ENCODE data around the gene MOB3B. TPM values are rescaled to one million over a fixed set of nuclear protein-coding genes. Genes with fewer than 3 reads are reported as not detected.
"Not testable (repeated sequence)": the region's sequence is repeated elsewhere in the genome, so short reads cannot be mapped to it uniquely, and the experiment has no call there.

MOB3B gene
- total and polyA plus RNA-seq, 11 donors, result 0.42 to 2.8 (median 1.8) TPM

- H3K36me3 ChIP-seq, result no peaks in the 10 kb centered on the region
- no peak overlapping the region for H3K4me3 ChIP-seq
- ATAC-seq (no peak), DNase-seq (no peak)
- intact Hi-C loops (cut with DNase I), result no loop called here
- H3K27me3 ChIP-seq, result no peaks in the 10 kb centered on the region
- WGBS, 4 donors, result 72 to 82% (median 75%) methylated on average over 5 of the region's 5 CpGs
- no peak for TF ChIP-seq CTCF (IDR thresholded peaks at IDR 0.05)
- TF ChIP-seq POLR2A (IDR thresholded peaks at IDR 0.05), result no peak
- H3K4me1 ChIP-seq, result peaks cover 0 to 3% (median 0%) of the 10 kb centered on the region in 12 donors
- H3K9me3 ChIP-seq, result peaks cover 0 to 4% (median 0%) of the 10 kb centered on the region in 12 donors
- no peak overlapping the region for H3K27ac ChIP-seq
Observed at GRCh38 chr9:27505744-27506161, 23.9 kb downstream of the MOB3B start.

- H3K27me3 ChIP-seq, result no peaks in the 10 kb centered on the region
- no peak for TF ChIP-seq CTCF (IDR thresholded peaks at IDR 0.05)
- TF ChIP-seq POLR2A (IDR thresholded peaks at IDR 0.05), result no peak
- peaks cover 0 to 13% (median 0%) of the 10 kb centered on the region in 12 donors for H3K4me1 ChIP-seq
- no peak overlapping the region for H3K4me3 ChIP-seq
- H3K9me3 ChIP-seq, result peaks cover 0 to 4% (median 0%) of the 10 kb centered on the region in 12 donors
- no peaks in the 10 kb centered on the region for H3K36me3 ChIP-seq
- DNase-seq, result no peak
- intact Hi-C loops (cut with DNase I), result no loop called here
- H3K27ac ChIP-seq, result no peak overlapping the region
- ATAC-seq, result no peak
Observed at GRCh38 chr9:27504259-27504658, 25.4 kb downstream of the MOB3B start.

DNA sequence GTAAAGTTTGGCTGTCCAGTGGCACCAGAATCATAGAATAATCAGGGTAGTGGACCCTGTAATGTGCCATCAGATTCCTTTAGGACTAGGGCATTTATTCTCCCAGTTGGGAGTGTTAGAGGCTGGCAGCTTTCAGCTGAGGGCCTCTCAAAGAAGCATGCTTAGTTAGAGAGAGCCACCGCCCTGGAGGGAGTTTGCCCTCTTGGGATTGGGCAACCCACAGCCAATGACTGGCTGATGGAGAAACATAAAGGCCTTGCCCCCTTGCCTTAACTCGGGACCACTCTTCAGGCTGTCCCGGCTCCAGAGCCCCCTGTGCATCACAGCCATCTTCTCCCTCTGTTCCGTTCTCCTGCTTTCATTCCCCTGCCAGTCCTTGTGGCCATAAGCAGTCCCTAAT lies 26.0 kb downstream of the MOB3B start:
- Histone ChIP-seq H3K36me3 (no peaks in the 10 kb centered on the region), H3K9me3 (peaks cover 0 to 4% (median 0%) of the 10 kb centered on the region in 12 donors), H3K4me3 (no peak overlapping the region), H3K4me1 (peaks cover 0 to 20% (median 0%) of the 10 kb centered on the region in 12 donors), H3K27me3 (no peaks in the 10 kb centered on the region), H3K27ac (no peak overlapping the region)
- intact Hi-C loops (cut with DNase I), result no loop called here
- DNase-seq (no peak), ATAC-seq (no peak)
- TF ChIP-seq POLR2A (IDR thresholded peaks at IDR 0.05) (no peak), CTCF (IDR thresholded peaks at IDR 0.05) (no peak)
- 71 to 90% (median 83%) methylated on average over 4 of the region's 4 CpGs for WGBS, 4 donors

DNA sequence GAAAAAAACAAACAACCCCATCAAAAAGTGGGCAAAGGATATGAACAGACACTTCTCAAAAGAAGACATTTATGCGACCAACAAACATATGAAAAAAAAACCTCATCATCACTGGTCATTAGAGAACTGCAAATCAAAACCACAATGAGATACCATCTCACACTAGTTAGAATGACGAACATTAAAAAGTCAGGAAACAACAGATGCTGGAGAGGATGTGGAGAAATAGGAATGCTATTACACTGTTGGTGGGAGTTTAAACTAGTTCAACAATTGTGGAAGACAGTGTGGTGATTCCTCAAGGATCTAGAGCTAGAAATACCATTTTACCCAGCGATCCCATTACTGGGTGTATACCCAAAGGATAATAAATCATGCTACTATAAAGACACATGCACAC lies 28.7 kb downstream of the MOB3B start:
- H3K9me3 ChIP-seq; DNase-seq; H3K36me3 ChIP-seq; H3K27me3 ChIP-seq; intact Hi-C loops (cut with DNase I); H3K27ac ChIP-seq; ATAC-seq; H3K4me3 ChIP-seq: not testable (repeated sequence)
- WGBS, 4 donors, result 90 to 96% (median 93%) methylated on average over 3 of the region's 3 CpGs
- H3K4me1 ChIP-seq, result peaks cover 0 to 32% (median 8%) of the 10 kb centered on the region in 12 donors

GRCh38 chr9:27499451-27499850 lies 30.2 kb downstream of the MOB3B start:
- intact Hi-C loops (cut with DNase I), result no loop called here
- peak in 1 of 4 donors; percentile 34 for ATAC-seq
- 36 to 62% (median 52%) methylated on average over 2 of the region's 2 CpGs for WGBS, 4 donors
- peaks cover 0 to 42% (median 11%) of the 10 kb centered on the region in 12 donors for H3K4me1 ChIP-seq
- no peak overlapping the region for H3K4me3 ChIP-seq
- peak overlapping the region in 2 of 12 donors; percentile 9 to 22 for H3K27ac ChIP-seq
- DNase-seq, result no peak
- no peaks in the 10 kb centered on the region for H3K36me3 ChIP-seq
- no peaks in the 10 kb centered on the region for H3K9me3 ChIP-seq
- H3K27me3 ChIP-seq, result no peaks in the 10 kb centered on the region
- no peak for TF ChIP-seq CTCF (IDR thresholded peaks at IDR 0.05)
- TF ChIP-seq POLR2A (IDR thresholded peaks at IDR 0.05), result no peak
